CD4-positive, alpha-beta T cell treated with Interleukin-15 for 1 hour (primary cell): ENCODE measurements around the gene SLC52A3.
"Not testable (repeated sequence)": the region's sequence is repeated elsewhere in the genome, so short reads cannot be mapped to it uniquely, and the experiment has no call there.

Experiments
- DNase-seq: peaks from one replicate; pipeline ENCODE4 v3.0.0-alpha.2; 2020

The SLC52A3 gene

GRCh38 chr20:768426-768978, at the start of gene SLC52A3:
Gene SLC52A3 (minus strand): TSS chr20:768500. CDS start chr20:765774, 2,726 bp downstream.
- DNase-seq = no peak

GRCh38 chr20:815914-816606, 47.8 kb upstream of the SLC52A3 start:
- peak; percentile 64 for DNase-seq

- DNase-seq = no peak
These were observed 46.9 kb upstream of the SLC52A3 start for GRCh38 chr20:815226-815625.

- no peak for DNase-seq
These were observed 45.1 kb upstream of the SLC52A3 start for GRCh38 chr20:813390-813789.

- DNase-seq = not testable (repeated sequence)
These were observed 44.1 kb upstream of the SLC52A3 start for GRCh38 chr20:812435-812814.

GRCh38 chr20:811776-812434, 43.6 kb upstream of the SLC52A3 start:
- not testable (repeated sequence) for DNase-seq

DNA sequence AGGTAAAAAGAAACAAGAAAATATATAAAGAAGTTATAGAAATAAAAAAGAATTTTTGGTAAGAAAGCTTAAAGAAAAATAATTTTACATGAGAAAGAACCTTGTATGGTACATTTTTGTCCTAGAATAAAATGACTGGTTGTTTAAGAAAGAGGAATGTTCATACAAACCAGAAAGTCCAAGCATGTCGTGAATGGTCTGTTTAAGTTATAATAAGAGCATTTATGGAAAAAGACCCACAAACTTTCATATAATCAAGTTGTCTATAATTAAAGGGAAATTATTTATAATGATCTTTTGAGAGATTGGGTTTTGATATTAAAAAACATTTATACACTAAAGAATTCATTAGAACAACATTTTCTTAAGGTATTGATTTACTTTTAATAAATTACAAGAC, 37.4 kb upstream of the SLC52A3 start:
- no peak for DNase-seq

DNA sequence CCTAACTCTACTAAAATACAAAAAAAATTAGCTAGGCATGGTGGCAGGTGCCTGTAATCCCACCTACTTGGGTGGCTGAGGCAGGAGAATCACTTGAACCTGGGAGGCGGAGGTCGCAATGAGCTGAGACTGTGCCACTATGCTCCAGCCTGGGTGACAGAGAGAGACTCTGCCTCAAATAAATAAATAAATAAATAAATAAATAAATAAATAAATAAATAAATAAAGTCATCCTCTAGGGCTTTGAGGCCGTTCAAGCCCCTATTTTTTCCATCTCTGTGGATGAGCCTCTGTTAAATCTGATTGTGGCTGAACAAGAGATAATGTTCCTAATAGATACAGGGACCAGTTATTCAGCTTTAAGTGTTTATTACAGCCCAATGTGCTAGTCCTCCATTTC, 33.4 kb upstream of the SLC52A3 start:
- no peak for DNase-seq

DNA sequence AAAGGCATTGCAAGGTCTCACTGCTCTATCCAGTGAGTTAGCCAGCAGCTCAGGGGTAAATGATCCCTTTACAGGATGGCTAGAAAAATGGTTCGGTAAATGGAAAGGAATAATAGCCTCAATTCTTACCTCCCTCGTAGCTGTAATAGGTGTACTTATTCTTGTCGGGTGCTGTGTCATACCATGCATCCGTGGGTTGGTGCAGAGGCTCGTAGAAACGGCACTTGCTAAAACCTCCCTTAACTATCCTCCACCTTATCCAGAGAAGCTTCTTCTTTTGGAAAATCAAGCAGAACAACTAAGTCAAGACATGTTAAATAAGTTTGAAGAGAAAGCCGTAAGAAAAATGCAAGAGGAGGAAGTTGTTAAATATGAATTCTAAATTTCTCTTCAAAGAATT, 31.7 kb upstream of the SLC52A3 start:
- not testable (repeated sequence) for DNase-seq

DNA sequence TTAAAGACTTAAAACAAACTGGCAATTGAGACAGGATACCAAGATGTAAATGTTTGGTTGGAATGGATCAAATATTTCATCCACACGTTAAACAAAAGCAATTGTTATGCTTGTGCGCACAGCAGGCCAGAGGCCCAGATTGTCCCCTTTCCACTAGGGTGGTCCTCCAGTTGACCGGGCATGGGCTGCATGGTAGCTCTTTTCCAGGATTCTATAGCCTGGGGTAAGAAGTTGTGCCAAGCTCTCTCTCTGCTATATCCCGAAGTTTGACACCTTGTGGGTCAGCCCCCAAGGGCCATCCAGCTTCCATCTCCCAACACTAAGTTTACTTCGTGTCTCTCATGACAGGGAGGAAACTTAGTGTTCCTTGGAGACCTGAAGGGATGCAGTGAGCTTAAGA, 30.4 kb upstream of the SLC52A3 start:
- not testable (repeated sequence) for DNase-seq

DNA sequence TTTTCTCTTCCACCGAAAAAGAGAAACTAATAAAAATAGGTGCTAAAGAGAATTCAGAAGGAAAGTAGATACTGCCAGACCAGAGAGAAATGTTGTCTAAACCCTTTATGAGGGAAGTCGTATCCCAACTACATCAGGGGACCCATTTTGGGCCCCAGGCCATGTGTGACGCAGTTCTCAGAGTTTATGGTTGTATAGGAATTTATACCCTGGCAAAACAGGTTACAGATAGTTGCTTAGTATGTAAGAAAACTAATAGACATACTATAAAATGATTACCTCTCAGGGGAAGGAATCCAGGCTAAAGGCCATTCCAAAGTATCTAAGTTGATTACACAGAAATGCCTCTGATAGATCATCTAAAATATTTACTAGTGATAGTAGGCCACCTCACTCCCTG, 28.6 kb upstream of the SLC52A3 start:
- DNase-seq = no peak

DNA sequence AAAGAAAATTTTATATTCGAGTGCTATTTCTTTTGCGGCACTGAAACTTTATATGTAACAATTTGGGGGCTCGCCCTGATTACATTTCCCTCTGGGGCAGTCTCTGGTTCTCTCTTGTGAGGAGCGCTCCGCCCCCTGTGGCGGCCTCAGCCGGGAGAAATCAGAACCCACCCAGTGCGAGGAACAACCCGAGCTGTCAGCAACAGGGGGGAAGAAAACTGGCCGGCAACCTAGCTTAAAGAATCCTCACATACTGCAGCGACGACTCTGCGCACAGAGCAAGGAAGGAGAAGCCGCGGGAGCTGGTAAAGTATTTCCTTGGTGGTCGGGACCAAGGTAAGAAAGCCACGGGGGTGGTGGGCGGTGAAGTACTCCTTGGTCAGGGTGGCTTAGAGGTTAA, 23.9 kb upstream of the SLC52A3 start:
- no peak for DNase-seq

- DNase-seq = no peak
These were observed 22.8 kb upstream of the SLC52A3 start for GRCh38 chr20:791056-791455.

GRCh38 chr20:787825-788224, 19.5 kb upstream of the SLC52A3 start:
- DNase-seq = no peak

DNA sequence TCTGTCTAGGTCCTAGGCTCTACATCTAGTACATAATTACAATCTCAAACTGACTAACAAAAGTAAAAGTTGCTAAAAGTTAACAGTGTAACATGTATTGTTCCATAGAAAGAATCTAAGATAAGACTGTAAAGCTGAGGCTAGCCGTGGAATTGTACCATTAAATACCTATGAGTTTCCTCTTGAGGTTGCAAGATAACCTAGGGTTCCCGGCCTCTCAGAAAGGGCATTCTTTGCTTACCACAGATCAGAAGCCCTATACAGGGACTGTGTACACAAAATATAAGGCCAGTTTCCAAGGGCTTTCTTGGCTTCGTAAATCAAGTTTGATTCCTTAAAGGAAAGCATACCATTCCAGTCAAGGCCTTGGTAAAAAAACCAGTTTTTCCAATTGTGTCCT, 11.5 kb upstream of the SLC52A3 start:
- DNase-seq = no peak

DNA sequence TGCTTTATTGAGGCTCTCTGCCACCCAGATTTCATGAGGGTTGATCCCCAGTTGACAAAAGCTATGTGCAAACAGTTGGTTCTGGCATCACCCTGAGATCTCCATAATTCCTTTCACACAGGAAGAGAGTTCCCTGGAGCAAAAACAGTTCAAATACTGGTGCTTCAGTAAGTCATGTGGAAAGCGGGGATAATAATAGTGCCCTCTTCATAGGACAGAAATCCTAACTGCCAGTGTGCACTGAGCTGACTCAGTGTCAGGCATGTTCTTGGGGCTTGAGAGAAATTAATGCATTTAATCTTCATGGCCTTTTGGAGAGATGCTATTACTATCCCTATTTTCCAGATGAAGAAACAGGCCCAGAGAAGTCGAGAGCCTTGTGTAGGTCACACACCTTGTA, 7.9 kb upstream of the SLC52A3 start:
- DNase-seq = no peak

GRCh38 chr20:775679-776135, 7.4 kb upstream of the SLC52A3 start:
- DNase-seq = no peak

DNA sequence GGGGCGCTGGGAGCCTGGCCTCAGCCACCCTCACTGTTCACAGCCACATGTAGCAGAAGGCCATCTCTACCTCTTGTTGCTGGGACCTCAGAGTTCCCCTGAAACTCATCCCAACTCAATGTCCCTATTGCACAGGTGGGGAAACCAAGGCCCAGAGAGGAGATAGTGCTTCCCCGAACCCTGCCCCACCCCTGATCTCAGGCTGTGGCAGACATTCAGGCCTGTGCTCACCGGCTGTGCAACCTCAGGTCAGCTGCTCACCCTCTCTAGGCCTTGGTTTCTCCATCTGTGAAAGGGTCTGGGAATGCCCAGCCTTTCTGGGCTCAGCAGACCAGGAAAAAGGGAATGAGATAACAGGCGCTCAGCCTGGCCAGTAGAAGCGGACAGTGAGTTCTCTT, 6.4 kb upstream of the SLC52A3 start:
- no peak for DNase-seq

DNA sequence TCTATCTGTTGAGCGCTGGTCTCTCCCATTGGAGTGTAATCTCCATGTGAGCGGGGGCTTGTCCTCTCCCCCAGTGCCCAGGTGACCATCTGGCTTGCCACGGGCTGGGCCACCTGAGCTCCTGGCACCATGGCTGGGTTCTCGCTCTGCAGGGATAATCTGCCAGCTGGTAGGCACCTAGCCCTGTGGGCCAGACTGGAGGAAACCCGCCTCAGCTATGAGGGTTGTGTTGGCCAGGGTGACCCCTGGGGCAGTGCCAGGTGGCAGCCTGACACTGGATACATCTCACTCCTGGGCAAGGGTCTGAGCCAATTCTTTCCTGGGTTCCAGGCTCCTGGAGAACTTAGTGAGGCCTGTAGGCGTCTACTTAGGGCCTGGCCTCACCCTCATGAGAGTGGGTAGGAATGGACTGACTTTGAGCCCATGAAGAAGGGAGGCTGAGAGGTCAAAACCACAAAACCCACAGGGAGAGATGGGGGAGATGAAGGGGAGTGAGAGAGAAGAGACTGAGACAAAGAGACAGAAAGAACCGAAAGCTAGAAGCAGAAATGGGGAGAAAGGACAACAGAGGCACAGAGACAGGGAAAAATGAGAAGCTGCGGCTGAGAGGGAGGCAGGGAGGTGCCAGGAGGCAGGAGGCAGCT, 5.8 kb upstream of the SLC52A3 start:
- no peak for DNase-seq

DNA sequence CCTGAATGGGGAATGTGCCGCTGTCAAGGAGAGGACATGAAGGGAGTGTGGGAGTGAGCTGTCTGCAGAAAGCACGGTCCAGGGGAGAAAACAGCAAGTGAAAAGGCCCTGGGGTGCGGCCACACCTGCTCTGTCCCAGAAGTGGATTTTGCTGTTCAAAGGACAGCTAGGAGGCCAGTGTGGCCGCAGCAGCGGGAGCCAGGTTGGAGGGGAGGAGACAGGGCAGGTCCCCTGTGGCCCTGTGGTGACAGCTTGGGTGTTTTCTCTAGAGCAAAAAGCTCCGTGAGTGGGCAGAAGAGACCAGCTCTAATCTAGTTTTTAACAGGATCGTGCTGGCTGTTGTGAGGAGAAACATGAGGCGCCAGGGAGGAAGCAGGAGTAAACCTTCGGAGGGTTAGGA, 4.5 kb upstream of the SLC52A3 start:
- DNase-seq = no peak

GRCh38 chr20:771741-772464, 3.6 kb upstream of the SLC52A3 start:
- no peak for DNase-seq

GRCh38 chr20:770691-771090, 2.4 kb upstream of the SLC52A3 start:
- no peak for DNase-seq

DNA sequence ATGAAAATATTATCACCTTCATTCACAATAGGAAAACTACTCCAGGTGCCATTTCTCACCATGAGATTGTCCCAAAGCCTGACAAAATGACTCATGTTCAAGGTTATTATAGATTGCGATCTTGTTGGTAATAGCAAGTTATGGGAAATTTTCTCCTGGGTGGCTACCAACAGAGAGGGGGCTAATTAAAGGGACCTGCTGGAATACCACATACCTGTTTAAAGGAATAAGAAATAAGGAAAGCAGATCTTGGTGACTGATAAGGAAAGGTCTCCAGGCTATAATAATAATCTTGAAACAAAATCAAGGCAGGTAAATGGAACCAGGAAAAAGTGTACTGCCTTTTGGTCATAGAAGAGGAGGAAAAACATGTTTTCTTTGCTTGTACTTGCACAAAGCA, 1.4 kb downstream of the SLC52A3 start:
- no peak for DNase-seq
